Lower lobe of right lung (tissue), 2 donors: ENCODE measurements around the gene EVL. TPM values are rescaled to one million over a fixed set of nuclear protein-coding genes. Genes with fewer than 3 reads are reported as not detected.

Experiments
- ATAC-seq, 2 donors: fragments of 200-7000 bp; cut with Tn5 transposase; one replicate each; pipeline ENCODE4 v1.9.1; 2020 to 2022; ENCODE audit warnings: mild to moderate bottlenecking in 2 of 2, moderate library complexity in 2 of 2
- DNase-seq: peaks from one replicate; pipeline ENCODE4 v3.0.0-alpha.2; 2020
- H3K27ac ChIP-seq: fragments of 200-600 bp; one replicate; pipeline ENCODE4 v1.8.0; 2022
- H3K27me3 ChIP-seq: fragments of 200-600 bp; one replicate; pipeline ENCODE4 v1.8.0; 2022; ENCODE audit warnings: low read depth
- H3K36me3 ChIP-seq: fragments of 200-600 bp; one replicate; pipeline ENCODE4 v1.8.0; 2022; ENCODE audit warnings: mild to moderate bottlenecking
- H3K4me1 ChIP-seq: fragments of 200-600 bp; one replicate; pipeline ENCODE4 v1.8.0; 2022
- H3K4me3 ChIP-seq: fragments of 200-600 bp; one replicate; pipeline ENCODE4 v1.8.0; 2022; ENCODE audit warnings: mild to moderate bottlenecking
- H3K9me3 ChIP-seq: fragments of 200-600 bp; one replicate; pipeline ENCODE4 v1.8.0; 2022
- CTCF ChIP-seq: fragments of 200-600 bp; IDR thresholded peaks from one replicate; pipeline ENCODE4 v1.8.0; 2022; ENCODE audit warnings: antibody characterized with exemption, mild to moderate bottlenecking
- intact Hi-C: fragments of 100-400 bp; cut with DNase I; formaldehyde crosslinking; loops from one replicate; pipeline ENCODE4 v1.11.0; 2022
- total RNA-seq: library from RNA; stranded (reverse); fragmentation: NEBNext Ultra II Directional; extraction: Animal tissue kit (Norgen Biotek cat#: 25700); gene quantifications from one replicate; pipeline ENCODE4 v1.2.1, GENCODE V29; 2021
- donor health status: DM: no; HTN: yes; CAD: no; lungs with severe emphysema.

Gene EVL
- total RNA-seq, 1 donor from 2014 or later, result 226 TPM

DNA sequence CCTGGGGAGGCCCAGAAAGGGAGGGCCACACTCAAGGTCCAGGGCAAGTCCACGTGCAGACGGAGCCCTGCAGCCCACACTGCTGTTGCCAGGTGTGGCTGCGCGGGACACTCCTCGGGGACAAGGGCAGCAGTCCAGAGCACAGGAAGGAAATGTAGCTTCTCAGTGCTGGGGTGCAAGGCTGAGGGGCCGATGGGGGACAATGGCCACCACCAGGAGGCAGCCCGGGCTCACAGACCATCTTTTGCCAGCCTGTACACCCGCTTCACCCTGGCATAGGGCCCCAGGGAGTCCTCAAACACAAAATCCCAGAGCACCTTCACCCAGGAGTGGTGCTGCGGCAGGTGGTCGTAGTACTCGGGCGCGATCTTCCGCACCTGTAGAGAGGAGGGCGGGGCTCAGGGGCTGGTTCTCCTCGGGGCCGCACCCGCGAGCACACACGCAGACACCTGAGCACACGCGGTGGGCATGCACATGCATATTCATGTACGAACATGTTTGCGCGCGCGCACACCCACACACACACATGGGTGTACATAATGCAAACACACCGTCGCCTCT is 81.4 kb downstream of the EVL start:
- H3K9me3 ChIP-seq, result no peaks in the 10 kb centered on the region
- intact Hi-C loops, result no loop called here
- TF ChIP-seq CTCF, result no peak
- peak in 1 of 2 donors; percentile 1 for ATAC-seq
- DNase-seq, result no peak
- H3K36me3 ChIP-seq, result peaks cover 13% of the 10 kb centered on the region
- no peak overlapping the region for H3K27ac ChIP-seq
- no peak overlapping the region for H3K4me3 ChIP-seq
- peaks cover 72% of the 10 kb centered on the region for H3K4me1 ChIP-seq
- H3K27me3 ChIP-seq, result no peaks in the 10 kb centered on the region

DNA sequence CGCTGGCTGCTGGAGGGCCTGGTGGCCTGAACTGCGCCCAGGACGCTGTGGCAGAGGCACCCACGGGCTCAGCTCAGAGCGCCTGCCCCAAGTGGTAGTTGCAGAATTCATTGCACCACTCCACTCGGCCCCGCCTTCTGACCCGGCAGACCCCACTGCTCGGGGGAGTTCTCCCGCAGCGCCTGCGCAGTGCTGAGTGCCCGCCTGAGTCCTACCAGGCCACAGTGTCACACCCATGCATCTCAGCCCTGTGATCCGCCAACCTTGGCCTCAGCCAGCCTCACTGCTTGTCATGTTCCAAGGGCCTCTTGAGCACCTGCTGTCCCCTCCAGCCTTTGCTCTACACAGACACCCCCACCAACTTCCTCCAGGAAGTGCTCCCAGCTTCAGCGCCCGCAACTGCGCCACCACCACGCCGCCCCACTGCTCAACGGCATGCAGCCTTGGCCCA is 82.0 kb downstream of the EVL start:
- Histone ChIP-seq H3K4me1 (peaks cover 67% of the 10 kb centered on the region), H3K4me3 (no peak overlapping the region), H3K27ac (no peak overlapping the region), H3K27me3 (no peaks in the 10 kb centered on the region), H3K36me3 (peaks cover 13% of the 10 kb centered on the region), H3K9me3 (no peaks in the 10 kb centered on the region)
- DNase-seq (peak; percentile 70), ATAC-seq (peak; percentile 19 to 25)
- TF ChIP-seq CTCF, result no peak
- intact Hi-C loops, result no loop called here

- no peak overlapping the region for H3K4me3 ChIP-seq
- H3K9me3 ChIP-seq, result no peaks in the 10 kb centered on the region
- H3K36me3 ChIP-seq, result peaks cover 13% of the 10 kb centered on the region
- peaks cover 61% of the 10 kb centered on the region for H3K4me1 ChIP-seq
- H3K27me3 ChIP-seq, result no peaks in the 10 kb centered on the region
- H3K27ac ChIP-seq, result no peak overlapping the region
- intact Hi-C loops, result no loop called here
- DNase-seq (no peak), ATAC-seq (no peak)
- TF ChIP-seq CTCF, result no peak
These were observed 82.7 kb downstream of the EVL start for GRCh38 chr14:100147691-100148464.

DNA sequence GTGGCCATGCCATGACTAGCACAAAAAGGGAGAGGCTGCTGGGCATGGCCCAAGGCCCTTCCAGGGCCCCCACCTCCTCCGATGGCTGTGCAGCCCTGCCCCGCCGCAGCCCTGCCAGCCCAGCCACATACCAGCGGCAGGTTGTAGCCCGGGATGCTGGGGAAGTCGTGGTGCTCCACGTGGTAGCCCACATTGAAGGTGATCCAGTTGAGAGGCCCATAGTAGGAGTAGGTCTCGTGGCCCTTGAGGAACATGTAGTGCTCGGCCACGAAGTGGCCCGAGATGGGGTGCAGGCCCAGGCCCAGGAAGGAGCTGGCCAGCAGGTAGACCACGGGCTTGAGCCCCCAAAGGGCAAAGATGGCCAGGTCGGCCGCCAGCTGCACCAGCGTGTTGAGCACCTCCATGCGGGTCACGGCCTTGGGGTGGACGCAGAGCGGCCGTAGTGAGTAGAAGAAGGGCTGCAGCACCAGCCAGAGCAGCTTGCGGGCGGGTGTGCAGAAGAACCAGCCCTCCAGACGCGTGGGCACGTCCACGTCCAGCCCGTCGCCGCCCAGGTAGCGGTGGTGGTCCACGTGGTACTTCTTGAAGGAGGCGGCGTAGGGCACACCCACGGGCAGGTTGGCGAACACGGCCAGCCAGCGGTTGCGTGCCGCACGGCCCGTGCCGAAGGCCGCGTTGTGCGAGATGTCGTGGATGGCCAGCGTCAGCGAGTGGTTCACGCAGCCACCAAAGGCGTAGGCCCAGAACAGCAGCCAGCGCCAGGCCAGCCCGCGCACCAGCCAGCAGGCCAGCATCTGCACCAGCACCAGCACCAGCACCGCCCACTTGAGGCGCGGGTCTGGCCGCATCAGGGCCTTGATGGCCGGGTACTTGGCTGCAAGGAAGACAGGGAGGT is 83.9 kb downstream of the EVL start:
- ATAC-seq (no peak), DNase-seq (no peak)
- Histone ChIP-seq H3K36me3 (peaks cover 2% of the 10 kb centered on the region), H3K4me1 (peaks cover 54% of the 10 kb centered on the region), H3K4me3 (no peak overlapping the region), H3K9me3 (no peaks in the 10 kb centered on the region), H3K27me3 (no peaks in the 10 kb centered on the region), H3K27ac (no peak overlapping the region)
- TF ChIP-seq CTCF, result no peak
- intact Hi-C loops, result no loop called here

DNA sequence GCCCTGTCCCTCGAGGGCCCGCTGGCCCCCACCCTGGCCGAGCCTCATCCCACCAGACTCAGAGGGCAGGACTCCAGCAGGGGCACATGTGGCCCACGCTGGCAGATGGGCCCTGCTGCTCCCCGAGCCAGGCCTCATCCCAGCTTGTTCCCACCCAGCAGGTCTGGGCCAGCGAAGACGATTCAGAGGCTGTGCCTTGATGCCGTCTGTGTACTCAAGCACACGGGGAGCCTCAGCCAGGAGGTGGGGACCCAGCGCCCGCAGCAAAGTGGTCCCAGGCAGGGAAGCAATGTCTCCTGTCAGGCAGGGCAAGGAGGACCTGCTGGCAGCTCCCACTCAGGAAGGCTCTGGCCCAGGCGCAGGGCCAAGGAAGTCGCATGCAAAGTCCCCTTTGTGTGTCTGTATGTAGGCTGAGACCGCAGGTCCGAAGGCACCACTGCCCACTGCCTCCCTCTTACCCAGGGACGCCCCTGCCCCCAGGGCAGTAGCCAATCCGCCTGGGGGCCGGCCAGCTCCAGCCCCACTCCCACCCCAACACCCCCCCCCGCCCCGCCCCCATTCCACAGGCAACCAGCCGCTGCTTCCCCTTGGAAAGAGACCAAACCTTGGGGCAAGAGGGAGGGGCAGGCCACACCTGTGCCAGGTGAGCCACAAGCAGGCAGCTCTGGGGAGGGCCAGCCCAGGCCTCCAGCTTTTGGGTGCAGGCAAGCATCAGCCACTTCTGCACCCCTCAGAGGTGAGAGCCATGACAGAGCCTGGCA is 84.8 kb downstream of the EVL start:
- no peak overlapping the region for H3K27ac ChIP-seq
- H3K9me3 ChIP-seq, result peaks cover 9% of the 10 kb centered on the region
- ATAC-seq (peak; percentile 20 to 34), DNase-seq (no peak)
- peaks cover 45% of the 10 kb centered on the region for H3K4me1 ChIP-seq
- intact Hi-C loops, result no loop called here
- TF ChIP-seq CTCF, result no peak
- H3K27me3 ChIP-seq, result no peaks in the 10 kb centered on the region
- no peak overlapping the region for H3K4me3 ChIP-seq
- H3K36me3 ChIP-seq, result no peaks in the 10 kb centered on the region
